ENCODE data around the gene TUBA3D. TPM values are rescaled to one million over a fixed set of nuclear protein-coding genes. Genes with fewer than 3 reads are reported as not detected.

Gene TUBA3D
- total RNA-seq, 1 experiment from 2014 or later, result not detected

DNA sequence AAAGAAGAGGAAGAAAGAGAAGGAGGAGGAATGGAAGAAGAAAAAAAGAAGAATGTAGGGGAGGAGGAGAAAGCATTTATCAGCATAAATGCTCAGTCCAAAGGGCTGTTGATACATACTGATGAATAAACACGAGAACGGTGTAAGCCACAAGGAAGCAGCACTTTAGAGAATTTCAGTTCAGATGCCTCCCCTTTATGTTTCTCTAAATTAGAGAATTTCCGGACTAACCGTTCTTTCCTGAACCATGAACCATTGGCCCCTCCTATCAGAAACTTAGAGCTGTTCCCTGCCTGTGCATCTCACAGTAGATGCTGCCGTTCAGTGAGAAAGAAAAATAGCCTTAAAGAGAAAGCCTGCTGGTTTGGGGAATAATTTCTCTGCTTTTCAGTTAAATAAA is 49.2 kb upstream of the TUBA3D start:
- no peak overlapping the region for H2BK12ac ChIP-seq (ENCODE audit: insufficient read length, low read depth, low read length)
- no peak overlapping the region for H3K9ac ChIP-seq (ENCODE audit: extremely low read depth, insufficient read length, low read length)
- H3K4me1 ChIP-seq (ENCODE audit: insufficient read depth, low read length), result no peaks in the 10 kb centered on the region; the same call in 1 of the 2 replicates
- Mint-ChIP-seq H3K27ac (no peak overlapping the region), H3K4me1 (peaks cover 26 to 32% of the 10 kb centered on the region in 2 experiments), H3K36me3 (ENCODE audit: insufficient read depth in 1 of 3, low read depth in 3 of 3) (peaks cover 7 to 16% (median 10%) of the 10 kb centered on the region in 3 experiments; a peak in 6 of 7 replicates), H3K9me3 (peaks cover 9 to 12% of the 10 kb centered on the region in 2 experiments), H3K27me3 (ENCODE audit: low read depth) (peaks cover 72% of the 10 kb centered on the region), H3K4me3 (no peak overlapping the region)
- no peak overlapping the region for H4K5ac ChIP-seq (ENCODE audit: insufficient read length, low read depth, low read length)
- no peak overlapping the region for H3K27ac ChIP-seq (ENCODE audit: insufficient read length, low read depth, low read length)
- no CpG with 5 or more reads among the region's 5 CpGs for WGBS (ENCODE audit: extremely low coverage, insufficient read length, low lambda C conversion rate)
- no peak overlapping the region for H2AK5ac ChIP-seq (ENCODE audit: insufficient read length, low read length)
- H2BK15ac ChIP-seq (ENCODE audit: low read depth, low read length), result no peak overlapping the region; the same call in 1 of the 2 replicates
- H2BK120ac ChIP-seq (ENCODE audit: low read depth, low read length, poor library complexity, severe bottlenecking), result no peak overlapping the region
- H3K56ac ChIP-seq (ENCODE audit: insufficient read length, low read depth, low read length), result no peak overlapping the region
- no peak overlapping the region for H4K91ac ChIP-seq (ENCODE audit: insufficient read length, low read depth, low read length)
- no peak overlapping the region for H3T11ph ChIP-seq (ENCODE audit: low read length)
- no peak overlapping the region for H3K4me2 ChIP-seq (ENCODE audit: insufficient read depth, insufficient read length, low read length)
- no peaks in the 10 kb centered on the region for H3K79me1 ChIP-seq (ENCODE audit: insufficient read depth, low read depth, low read length, poor library complexity, severe bottlenecking)
- no peak overlapping the region for H3K4ac ChIP-seq (ENCODE audit: low read depth, low read length)
- TF ChIP-seq, protein P1, sequence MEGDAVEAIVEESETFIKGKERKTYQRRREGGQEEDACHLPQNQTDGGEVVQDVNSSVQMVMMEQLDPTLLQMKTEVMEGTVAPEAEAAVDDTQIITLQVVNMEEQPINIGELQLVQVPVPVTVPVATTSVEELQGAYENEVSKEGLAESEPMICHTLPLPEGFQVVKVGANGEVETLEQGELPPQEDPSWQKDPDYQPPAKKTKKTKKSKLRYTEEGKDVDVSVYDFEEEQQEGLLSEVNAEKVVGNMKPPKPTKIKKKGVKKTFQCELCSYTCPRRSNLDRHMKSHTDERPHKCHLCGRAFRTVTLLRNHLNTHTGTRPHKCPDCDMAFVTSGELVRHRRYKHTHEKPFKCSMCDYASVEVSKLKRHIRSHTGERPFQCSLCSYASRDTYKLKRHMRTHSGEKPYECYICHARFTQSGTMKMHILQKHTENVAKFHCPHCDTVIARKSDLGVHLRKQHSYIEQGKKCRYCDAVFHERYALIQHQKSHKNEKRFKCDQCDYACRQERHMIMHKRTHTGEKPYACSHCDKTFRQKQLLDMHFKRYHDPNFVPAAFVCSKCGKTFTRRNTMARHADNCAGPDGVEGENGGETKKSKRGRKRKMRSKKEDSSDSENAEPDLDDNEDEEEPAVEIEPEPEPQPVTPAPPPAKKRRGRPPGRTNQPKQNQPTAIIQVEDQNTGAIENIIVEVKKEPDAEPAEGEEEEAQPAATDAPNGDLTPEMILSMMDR (conservative IDR thresholded peaks at IDR 0.05), result no peak
- H4K8ac ChIP-seq (replicated peaks; ENCODE audit: insufficient read length, low read depth, low read length), result no peak overlapping the region
- no peaks in the 10 kb centered on the region for H3K9me3 ChIP-seq (ENCODE audit: control insufficient read depth, low read depth, low read length)
- no peaks in the 10 kb centered on the region; the same call in 1 of the 2 replicates for H3K27me3 ChIP-seq (ENCODE audit: insufficient read depth, low read length)
- no peak for DNase-seq
- H3K18ac ChIP-seq (ENCODE audit: insufficient read length, low read depth, low read length), result no peak overlapping the region
- no peaks in the 10 kb centered on the region for H4K20me1 ChIP-seq (ENCODE audit: control insufficient read depth, insufficient read depth, insufficient read length)
- H3K14ac ChIP-seq (ENCODE audit: insufficient read depth, low read length), result no peak overlapping the region
- H3K23ac ChIP-seq (ENCODE audit: insufficient read length, low read depth, low read length), result no peak overlapping the region
- no peaks in the 10 kb centered on the region for H3K23me2 ChIP-seq (ENCODE audit: insufficient read length, low read depth, low read length, poor library complexity, severe bottlenecking)
- peak overlapping the region; percentile 11 for H2AFZ ChIP-seq (ENCODE audit: low read length)
- no peaks in the 10 kb centered on the region for H3K79me2 ChIP-seq (ENCODE audit: insufficient read depth, low read length)
- H2BK20ac ChIP-seq (ENCODE audit: low read depth, low read length, poor library complexity, severe bottlenecking), result no peak overlapping the region
- no peak overlapping the region for H2BK5ac ChIP-seq (ENCODE audit: insufficient read length, low read length)
